ENCODE measurements around the gene ASGR2.
"Not testable (repeated sequence)": the region's sequence is repeated elsewhere in the genome, so short reads cannot be mapped to it uniquely, and the experiment has no call there.

Gene ASGR2

GRCh38 chr17:7114241-7114874 is at the start of gene ASGR2:
Gene ASGR2, minus strand, starts transcription at chr17:7114822. Its CDS starts 582 bp downstream, at chr17:7114240.
- DNase-seq: no peak

GRCh38 chr17:7159571-7159970 is 44.9 kb upstream of the ASGR2 start:
- DNase-seq: peak; percentile 47

GRCh38 chr17:7158424-7158823 is 43.8 kb upstream of the ASGR2 start:
- not testable (repeated sequence) for DNase-seq

- DNase-seq: no peak
Observed at GRCh38 chr17:7156342-7156940, 41.8 kb upstream of the ASGR2 start.

- peak; percentile 54 for DNase-seq
Observed at GRCh38 chr17:7147772-7148171, 33.1 kb upstream of the ASGR2 start.

GRCh38 chr17:7146115-7146514 is 31.5 kb upstream of the ASGR2 start:
- peak; percentile 61 for DNase-seq

GRCh38 chr17:7144213-7144612 is 29.6 kb upstream of the ASGR2 start:
- DNase-seq: no peak

GRCh38 chr17:7141824-7142223 is 27.2 kb upstream of the ASGR2 start:
- peak; percentile 90 for DNase-seq

- DNase-seq: peak; percentile 52
Observed at GRCh38 chr17:7139400-7139799, 24.8 kb upstream of the ASGR2 start.

GRCh38 chr17:7138800-7139381 is 24.3 kb upstream of the ASGR2 start:
- peak; percentile 57 for DNase-seq

- DNase-seq: peak; percentile 77
Observed at GRCh38 chr17:7137171-7137943, 22.7 kb upstream of the ASGR2 start.

- peak; percentile 60 for DNase-seq
Observed at GRCh38 chr17:7136266-7136877, 21.8 kb upstream of the ASGR2 start.

GRCh38 chr17:7133916-7134315 is 19.3 kb upstream of the ASGR2 start:
- peak; percentile 57 for DNase-seq

GRCh38 chr17:7133424-7133823 is 18.8 kb upstream of the ASGR2 start:
- peak; percentile 87 for DNase-seq

GRCh38 chr17:7132511-7133094 is 18.0 kb upstream of the ASGR2 start:
- peak; percentile 63 for DNase-seq

GRCh38 chr17:7131423-7131791 is 16.8 kb upstream of the ASGR2 start:
- DNase-seq: no peak

GRCh38 chr17:7130621-7131422 is 16.2 kb upstream of the ASGR2 start:
- DNase-seq: peak; percentile 66

- DNase-seq: no peak
Observed at GRCh38 chr17:7129311-7129710, 14.7 kb upstream of the ASGR2 start.

- no peak for DNase-seq
Observed at GRCh38 chr17:7128160-7128559, 13.5 kb upstream of the ASGR2 start.

GRCh38 chr17:7127501-7127900 is 12.9 kb upstream of the ASGR2 start:
- not testable (repeated sequence) for DNase-seq

GRCh38 chr17:7126386-7126785 is 11.8 kb upstream of the ASGR2 start:
- DNase-seq: not testable (repeated sequence)

GRCh38 chr17:7124923-7125322 is 10.3 kb upstream of the ASGR2 start:
- no peak for DNase-seq

Data from islet precursor cell (in vitro differentiated cells).